Stomach (tissue), 9 donors: ENCODE data around the gene LRRC8C. TPM values are rescaled to one million over a fixed set of nuclear protein-coding genes. Genes with fewer than 3 reads are reported as not detected.
A peak's percentile ranks its signal among the peaks of the same experiment; 100 is the strongest.

Experiments
- DNase-seq, 2 donors: peaks; one replicate each; pipeline versions ENCODE4 v3.0.0 to v3.0.0-alpha.2; 2013 to 2019
- H3K27ac ChIP-seq, 5 donors: fragments of 200-600 bp in 4 of 5; sonication (generic) in 4 of 5; one replicate each; pipeline ENCODE4 v1.5.1; 2013 to 2019; ENCODE audit warnings: mild to moderate bottlenecking in 1 of 5, moderate library complexity in 1 of 5
- H3K27me3 ChIP-seq, 3 donors: fragments of 200-600 bp; sonication (generic); one replicate each; pipeline ENCODE4 v1.5.1; 2017 to 2019; ENCODE audit warnings: mixed run types in 1 of 3
- H3K36me3 ChIP-seq, 4 donors: fragments of 200-600 bp; sonication (generic); 1 replicate in 3 of 4; 2 replicates in 1 of 4; pipeline ENCODE4 v1.5.1; 2016 to 2019
- H3K4me1 ChIP-seq, 4 donors: fragments of 200-600 bp; sonication (generic); one replicate each; pipeline ENCODE4 v1.5.1; 2016 to 2019
- H3K4me3 ChIP-seq, 4 donors: fragments of 200-600 bp; sonication (generic) in 3 of 4; one replicate each; pipeline ENCODE4 v1.5.1; 2016 to 2019; ENCODE audit warnings: mild to moderate bottlenecking in 1 of 4
- H3K9me3 ChIP-seq, 4 donors: fragments of 200-600 bp; sonication (generic); one replicate each; pipeline ENCODE4 v1.5.1; 2016 to 2019
- EP300 ChIP-seq: sonication (generic); formaldehyde crosslinking; IDR thresholded peaks from one replicate; pipeline ENCODE4 v1.6.1; 2017; ENCODE audit warnings: antibody characterized with exemption
- POLR2A ChIP-seq, 4 donors: fragments of 450-650 bp; IDR thresholded peaks; one replicate each; pipeline ENCODE4 v1.6.1; 2016; ENCODE audit warnings: antibody characterized with exemption in 4 of 4, control low read depth in 2 of 4, mild to moderate bottlenecking in 1 of 4, moderate library complexity in 1 of 4
- POLR2AphosphoS5 ChIP-seq, 3 donors: sonication (generic); formaldehyde crosslinking; IDR thresholded peaks; one replicate each; pipeline ENCODE4 v1.6.1; 2016; ENCODE audit warnings: antibody characterized with exemption in 3 of 3
- WGBS, 5 donors: extraction: QIAGEN DNeasy Blood & Tissue Kit in 3 of 5; methylation state at CpG; one replicate each; pipeline versions ENCODE4 v1.1.5 to v1.1.7; 2013 to 2018; 5-methylcytosine and 5-hydroxymethylcytosine counted together
- intact Hi-C: fragments of 100-400 bp; cut with DNase I; formaldehyde crosslinking; loops from one replicate; pipeline ENCODE4 v1.15.1; 2023; ENCODE audit warnings: low total_unique reads
- polyA plus RNA-seq, 3 donors: library from polyadenylated mRNA; stranded (reverse); fragments of 200-250 nt; gene quantifications; one replicate each; pipeline ENCODE4 v1.2.3, GENCODE V29; 2013
- total RNA-seq, 5 donors: library from RNA; depleted of rRNA; stranded (reverse); fragments of >200 nt; gene quantifications; one replicate each; pipeline versions ENCODE4 v1.1.0 to v1.2.3, GENCODE V29; 2014 to 2016
- TF ChIP-seq, protein P1 (sequence below), 7 experiments: fragments of 450-650 bp in 4 of 7; fragments of 200-600 bp in 3 of 7; sonication (generic) in 3 of 7; IDR thresholded peaks; one replicate each; pipeline ENCODE4 v1.5.1; 2016 to 2019; ENCODE audit warnings: antibody characterized with exemption in 7 of 7, control low read depth in 2 of 7, mild to moderate bottlenecking in 1 of 7
- donor health status: healthy with polysubstance abuse.
- donor health status: Bipolar disorder and iron deficiency.
- donor health status: healthy.

The LRRC8C gene
- total and polyA plus RNA-seq, 8 donors: 0.45 to 14.8 (median 1.4) TPM

DNA sequence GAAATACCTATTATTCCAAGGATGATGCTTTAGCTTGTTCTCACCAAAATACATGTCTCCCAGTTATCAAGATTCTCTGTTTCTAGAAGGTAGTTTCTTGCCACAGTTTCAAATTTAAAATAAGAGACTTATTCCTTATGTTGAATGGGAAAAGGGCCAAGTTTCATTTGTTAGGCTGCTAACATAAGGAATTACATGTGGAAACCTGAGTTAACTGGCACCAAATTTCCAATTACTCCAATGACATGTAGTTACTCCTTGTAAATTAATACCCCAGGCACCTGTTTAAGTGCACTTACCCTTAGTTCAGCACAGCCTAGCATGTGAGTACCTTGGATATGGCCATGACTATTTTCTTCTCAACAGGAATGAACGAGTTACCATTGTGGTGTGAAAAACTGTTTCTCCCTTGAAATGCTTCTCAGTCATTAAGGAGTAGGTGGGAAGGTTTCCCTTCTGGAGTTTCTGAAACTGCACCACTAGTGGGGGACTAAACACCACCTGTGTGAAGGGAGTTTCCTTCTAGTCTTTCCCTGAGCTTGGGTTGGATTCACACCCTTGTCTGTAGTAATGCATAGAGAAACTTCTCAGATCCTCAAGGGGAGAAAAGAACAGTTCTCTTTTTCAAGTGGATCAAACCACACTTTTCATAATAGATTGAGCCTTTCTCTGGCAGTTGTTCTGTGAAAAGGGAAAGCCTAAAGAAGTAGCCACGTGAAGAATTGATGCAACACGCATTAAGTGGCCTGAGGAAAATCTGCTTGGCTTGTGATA is 32.3 kb upstream of the LRRC8C start:
- DNase-seq: no peak
- intact Hi-C loops: loop anchor here (10.0 kb wide), 2 partner anchors 86 to 116 kb away; no protein-coding TSS in a partner anchor
- H3K4me1 ChIP-seq: peaks cover 0 to 4% (median 2%) of the 10 kb centered on the region in 4 donors
- TF ChIP-seq EP300 (no peak), POLR2AphosphoS5 (IDR thresholded peaks at IDR 0.05) (no peak), POLR2A (IDR thresholded peaks at IDR 0.05) (no peak)
- TF ChIP-seq, protein P1, sequence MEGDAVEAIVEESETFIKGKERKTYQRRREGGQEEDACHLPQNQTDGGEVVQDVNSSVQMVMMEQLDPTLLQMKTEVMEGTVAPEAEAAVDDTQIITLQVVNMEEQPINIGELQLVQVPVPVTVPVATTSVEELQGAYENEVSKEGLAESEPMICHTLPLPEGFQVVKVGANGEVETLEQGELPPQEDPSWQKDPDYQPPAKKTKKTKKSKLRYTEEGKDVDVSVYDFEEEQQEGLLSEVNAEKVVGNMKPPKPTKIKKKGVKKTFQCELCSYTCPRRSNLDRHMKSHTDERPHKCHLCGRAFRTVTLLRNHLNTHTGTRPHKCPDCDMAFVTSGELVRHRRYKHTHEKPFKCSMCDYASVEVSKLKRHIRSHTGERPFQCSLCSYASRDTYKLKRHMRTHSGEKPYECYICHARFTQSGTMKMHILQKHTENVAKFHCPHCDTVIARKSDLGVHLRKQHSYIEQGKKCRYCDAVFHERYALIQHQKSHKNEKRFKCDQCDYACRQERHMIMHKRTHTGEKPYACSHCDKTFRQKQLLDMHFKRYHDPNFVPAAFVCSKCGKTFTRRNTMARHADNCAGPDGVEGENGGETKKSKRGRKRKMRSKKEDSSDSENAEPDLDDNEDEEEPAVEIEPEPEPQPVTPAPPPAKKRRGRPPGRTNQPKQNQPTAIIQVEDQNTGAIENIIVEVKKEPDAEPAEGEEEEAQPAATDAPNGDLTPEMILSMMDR (IDR thresholded peaks at IDR 0.05): no peak
- 82 to 97% (median 93%) methylated on average over 3 of the region's 3 CpGs for WGBS, 5 donors
- H3K27ac ChIP-seq: no peak overlapping the region
- no peaks in the 10 kb centered on the region for H3K9me3 ChIP-seq
- H3K36me3 ChIP-seq: no peaks in the 10 kb centered on the region
- H3K4me3 ChIP-seq: no peak overlapping the region
- H3K27me3 ChIP-seq: no peaks in the 10 kb centered on the region

DNA sequence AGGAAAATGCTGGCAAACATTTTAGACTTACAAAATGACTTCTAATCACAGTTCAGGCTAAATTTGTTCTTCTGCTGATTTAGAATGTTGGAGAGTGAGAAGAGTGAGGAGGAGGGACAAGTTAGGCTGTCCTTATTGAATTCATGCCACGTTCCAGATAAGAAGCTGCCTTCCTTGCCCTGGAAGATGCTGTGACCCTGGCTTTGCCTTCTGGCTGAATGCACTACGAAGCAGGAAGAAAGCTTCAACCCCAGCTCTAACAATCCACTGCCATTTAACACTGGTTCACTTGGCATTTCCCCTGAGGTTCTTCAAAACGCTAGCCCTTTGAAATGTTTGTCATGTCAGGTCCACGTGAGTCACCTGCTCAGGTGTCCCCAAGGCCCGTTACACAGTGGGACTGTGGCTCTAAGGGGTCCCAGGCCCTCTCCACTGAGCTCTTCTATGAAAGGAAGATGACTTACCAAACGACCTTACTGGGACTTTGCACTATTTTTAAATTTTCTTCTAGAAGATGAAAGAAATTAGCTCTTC is 30.0 kb upstream of the LRRC8C start:
- Histone ChIP-seq H3K4me3 (no peak overlapping the region), H3K4me1 (peaks cover 0 to 11% (median 4%) of the 10 kb centered on the region in 4 donors), H3K27ac (no peak overlapping the region), H3K9me3 (no peaks in the 10 kb centered on the region), H3K27me3 (no peaks in the 10 kb centered on the region), H3K36me3 (no peaks in the 10 kb centered on the region)
- TF ChIP-seq, protein P1 (IDR thresholded peaks at IDR 0.05): no peak
- TF ChIP-seq POLR2A (IDR thresholded peaks at IDR 0.05): no peak
- TF ChIP-seq EP300: no peak
- TF ChIP-seq POLR2AphosphoS5 (IDR thresholded peaks at IDR 0.05): no peak
- intact Hi-C loops: loop anchor here (10.0 kb wide), 2 partner anchors 88 to 118 kb away; no protein-coding TSS in a partner anchor
- peak in 1 of 2 donors; percentile 27 for DNase-seq
- WGBS, 5 donors: 55 to 66% (median 65%) methylated on average over 6 of the region's 6 CpGs

DNA sequence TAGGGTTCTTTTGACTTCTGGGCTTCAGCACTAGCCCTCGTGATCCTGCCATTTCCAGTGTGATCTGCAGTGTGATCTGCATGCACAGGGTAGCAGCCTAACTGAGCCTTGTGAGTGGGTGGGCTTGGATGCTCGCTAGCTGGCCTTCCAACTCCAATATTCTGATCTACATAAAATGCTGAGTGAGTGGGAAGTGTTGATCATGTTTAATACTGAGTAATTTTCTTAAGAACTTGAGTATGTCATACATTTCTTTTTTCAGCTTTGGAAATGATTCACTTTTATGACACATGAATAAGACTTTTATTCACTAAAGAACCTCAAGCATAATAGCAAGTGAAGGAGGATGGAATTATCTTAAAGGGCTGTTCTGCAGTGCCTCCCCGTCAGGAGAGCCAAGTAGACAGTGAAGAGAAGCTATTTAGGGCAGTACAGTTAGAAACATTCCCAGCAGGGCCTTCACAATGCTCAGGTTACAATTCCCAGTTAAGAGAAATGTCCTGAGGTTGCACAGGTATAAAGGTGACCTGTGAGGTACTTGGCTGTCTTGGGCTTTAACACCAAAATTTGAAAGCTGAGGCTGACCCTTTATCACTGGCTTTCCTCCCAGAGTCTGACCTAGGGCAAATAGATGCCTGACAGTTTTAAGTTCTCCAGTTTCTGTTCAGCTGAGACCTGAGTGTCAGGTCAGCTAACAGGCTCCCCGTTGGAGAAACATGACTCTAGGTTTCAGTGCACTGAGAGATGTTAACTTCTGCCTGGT is 29.1 kb upstream of the LRRC8C start:
- H3K9me3 ChIP-seq: no peaks in the 10 kb centered on the region
- TF ChIP-seq EP300: no peak
- TF ChIP-seq POLR2AphosphoS5 (IDR thresholded peaks at IDR 0.05): no peak
- TF ChIP-seq POLR2A (IDR thresholded peaks at IDR 0.05): no peak
- TF ChIP-seq, protein P1 (IDR thresholded peaks at IDR 0.05): no peak
- H3K36me3 ChIP-seq: no peaks in the 10 kb centered on the region
- intact Hi-C loops: loop anchor here (10.0 kb wide), 2 partner anchors 89 to 119 kb away; no protein-coding TSS in a partner anchor
- WGBS, 5 donors: 66 to 75% (median 71%) methylated on average over 4 of the region's 4 CpGs
- no peak for DNase-seq
- H3K4me3 ChIP-seq: no peak overlapping the region
- no peaks in the 10 kb centered on the region for H3K27me3 ChIP-seq
- H3K4me1 ChIP-seq: peaks cover 0 to 11% (median 4%) of the 10 kb centered on the region in 4 donors
- H3K27ac ChIP-seq: no peak overlapping the region

DNA sequence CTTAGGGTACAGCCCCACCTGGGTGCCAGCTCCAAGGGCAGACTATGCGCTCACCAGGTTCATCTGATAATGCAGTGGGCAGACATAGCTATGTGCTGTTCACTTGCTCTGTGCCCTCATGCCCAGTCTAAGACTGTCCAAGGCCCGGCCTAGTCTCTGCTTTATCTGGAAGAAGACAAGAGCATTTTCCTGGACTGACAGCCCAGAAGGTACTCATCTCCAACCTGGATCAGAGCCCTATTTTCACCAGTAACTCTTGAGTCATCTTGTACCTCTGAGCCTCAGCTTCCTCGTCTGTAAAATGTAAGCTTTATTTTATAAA is 28.5 kb upstream of the LRRC8C start:
- intact Hi-C loops: loop anchor here (10.0 kb wide), 2 partner anchors 90 to 120 kb away; no protein-coding TSS in a partner anchor
- WGBS, 5 donors: 79 to 88% (median 80%) methylated on average over 3 of the region's 3 CpGs

More for the DNA sequence above, 28.5 kb upstream of the LRRC8C start:
- Histone ChIP-seq H3K36me3 (no peaks in the 10 kb centered on the region), H3K9me3 (no peaks in the 10 kb centered on the region), H3K4me3 (no peak overlapping the region), H3K27me3 (no peaks in the 10 kb centered on the region), H3K4me1 (peaks cover 0 to 11% (median 4%) of the 10 kb centered on the region in 4 donors), H3K27ac (no peak overlapping the region)
- DNase-seq: no peak
- TF ChIP-seq EP300: no peak
- TF ChIP-seq, protein P1 (IDR thresholded peaks at IDR 0.05): no peak
